HG03432 (cell line): Measurements from ENCODE around the gene RAPSN.
A peak's percentile ranks its signal among the peaks of the same experiment; 100 is the strongest.

Experiments
- ATAC-seq: cut with Tn5 transposase; IDR thresholded peaks from one replicate; pipeline ENCODE4 v1.9.1; 2021; ENCODE audit warnings: mild to moderate bottlenecking, moderate library complexity; ENCODE audit not compliant: unreplicated experiment

The RAPSN gene

GRCh38 chr11:47409440-47410369 is 39.2 kb downstream of the RAPSN start:
- ATAC-seq = no peak

DNA sequence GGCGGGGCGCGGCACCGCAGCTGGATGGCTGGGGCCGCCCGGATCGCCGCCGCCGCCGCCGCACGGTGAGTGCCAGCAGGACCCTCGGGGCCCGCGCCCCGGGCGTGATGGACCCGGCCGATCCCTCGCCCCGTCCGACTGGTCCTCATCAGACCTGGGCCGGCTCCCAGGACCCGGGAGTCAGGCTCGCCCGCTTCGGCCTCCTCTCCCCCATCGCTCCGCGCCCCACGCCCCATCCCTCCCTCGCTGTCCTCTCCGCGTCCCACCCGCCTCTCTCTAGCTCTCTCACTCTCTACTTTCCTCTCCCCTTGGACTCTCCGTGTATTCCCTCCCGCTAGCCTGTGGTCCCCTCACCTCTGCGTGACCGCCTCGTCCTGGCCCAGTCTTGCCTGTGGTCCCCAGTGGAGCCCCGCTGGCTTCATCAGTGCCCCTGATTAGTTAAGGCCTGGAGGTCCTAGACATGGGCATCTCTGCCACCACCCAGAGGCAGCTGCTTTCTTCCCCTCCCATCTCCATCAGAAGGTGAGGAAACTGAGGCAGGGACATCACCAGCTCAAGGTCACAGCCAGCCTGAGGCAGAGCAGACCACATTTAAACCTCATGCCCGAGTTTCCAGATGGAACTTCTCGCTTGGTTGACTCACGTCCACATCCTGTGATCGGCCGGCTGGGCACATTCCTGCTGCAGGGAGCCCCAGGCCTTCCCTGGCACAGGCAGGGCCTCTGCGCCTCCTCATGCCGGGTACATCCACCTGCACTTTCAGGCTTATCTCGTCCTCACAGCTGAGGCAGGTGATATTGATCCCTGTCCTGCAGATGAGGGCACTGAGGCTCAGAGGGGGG is 40.1 kb downstream of the RAPSN start:
- no peak for ATAC-seq

GRCh38 chr11:47407746-47408590 is 41.0 kb downstream of the RAPSN start, which contains the start of gene SLC39A13:
Gene SLC39A13 (plus strand): TSS chr11:47408590. CDS start chr11:47410095, 1,505 bp downstream.
- ATAC-seq = peak; percentile 88

GRCh38 chr11:47406896-47407745 is 41.8 kb downstream of the RAPSN start:
- no peak for ATAC-seq

- ATAC-seq = no peak
These were observed 45.4 kb downstream of the RAPSN start for GRCh38 chr11:47403571-47403970.

GRCh38 chr11:47403135-47403534 is 45.8 kb downstream of the RAPSN start:
- no peak for ATAC-seq

- ATAC-seq = peak; percentile 78
These were observed 48.1 kb downstream of the RAPSN start for GRCh38 chr11:47400768-47401279.

DNA sequence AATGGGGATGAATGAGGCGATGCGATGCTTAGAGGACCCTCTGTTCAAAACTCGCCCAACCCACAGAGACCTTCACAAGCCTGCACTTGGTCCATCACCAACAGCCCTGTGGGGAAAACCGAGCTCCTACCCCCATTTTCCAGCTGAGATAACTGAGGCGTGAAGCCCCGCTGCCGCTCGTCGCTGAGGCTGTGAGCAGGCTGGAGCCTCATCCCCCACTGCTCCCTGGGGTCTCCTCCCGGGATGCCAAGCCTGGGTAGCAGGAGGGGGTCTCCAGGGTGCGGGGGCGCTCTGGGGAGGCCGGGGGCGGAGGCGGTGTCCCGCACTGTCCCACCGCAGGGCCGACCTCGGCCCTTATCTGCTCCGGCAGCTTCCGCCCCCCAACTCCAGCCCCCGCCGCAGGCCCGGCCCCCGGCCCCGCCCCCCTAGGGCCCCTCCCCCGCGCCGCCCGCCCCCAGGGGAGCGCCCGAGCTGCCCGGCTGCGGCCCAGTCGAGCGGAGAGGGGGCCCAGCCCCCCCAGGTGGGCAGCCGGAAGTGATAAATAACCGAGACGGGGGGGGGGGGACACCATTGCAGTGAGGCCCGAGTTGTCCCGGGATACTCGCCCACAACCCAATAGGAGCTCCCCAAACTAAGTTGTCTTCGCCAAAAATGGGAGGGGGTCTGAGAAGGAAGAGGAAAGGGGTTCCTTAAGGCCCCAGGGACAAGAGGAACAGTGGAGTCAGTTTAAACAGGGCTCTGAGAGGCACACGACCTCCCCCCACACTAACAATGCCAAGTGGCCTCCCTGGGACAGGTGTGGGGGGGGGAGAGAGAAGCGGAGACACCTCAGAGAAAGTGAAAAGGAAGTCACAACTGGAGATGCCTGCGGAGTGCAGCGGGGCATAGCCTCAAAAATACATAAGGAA is 48.8 kb downstream of the RAPSN start:
- peak; percentile 60 for ATAC-seq

GRCh38 chr11:47398551-47398950 is 50.4 kb downstream of the RAPSN start:
- no peak for ATAC-seq

DNA sequence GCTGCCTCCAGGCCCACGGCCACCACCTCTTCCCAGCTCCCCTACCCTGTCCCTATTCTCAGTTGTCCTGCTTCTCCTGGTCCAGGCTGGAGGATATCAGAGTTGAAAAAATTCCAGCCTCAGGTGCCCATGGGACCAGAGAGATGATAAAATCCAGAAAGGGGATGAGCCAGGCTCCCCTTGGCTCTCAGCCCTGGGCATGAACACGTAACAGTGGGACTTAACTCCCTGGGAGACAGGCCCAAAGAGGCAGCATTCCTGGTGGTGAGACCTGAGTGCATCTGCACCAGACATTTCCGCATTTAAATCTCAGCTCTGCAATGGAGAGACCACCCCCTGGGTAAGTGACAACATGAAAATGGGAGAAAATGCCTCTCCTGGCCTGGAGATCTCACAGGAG is 50.9 kb downstream of the RAPSN start:
- ATAC-seq = no peak

- ATAC-seq = no peak
These were observed 53.0 kb downstream of the RAPSN start for GRCh38 chr11:47396049-47396320.

DNA sequence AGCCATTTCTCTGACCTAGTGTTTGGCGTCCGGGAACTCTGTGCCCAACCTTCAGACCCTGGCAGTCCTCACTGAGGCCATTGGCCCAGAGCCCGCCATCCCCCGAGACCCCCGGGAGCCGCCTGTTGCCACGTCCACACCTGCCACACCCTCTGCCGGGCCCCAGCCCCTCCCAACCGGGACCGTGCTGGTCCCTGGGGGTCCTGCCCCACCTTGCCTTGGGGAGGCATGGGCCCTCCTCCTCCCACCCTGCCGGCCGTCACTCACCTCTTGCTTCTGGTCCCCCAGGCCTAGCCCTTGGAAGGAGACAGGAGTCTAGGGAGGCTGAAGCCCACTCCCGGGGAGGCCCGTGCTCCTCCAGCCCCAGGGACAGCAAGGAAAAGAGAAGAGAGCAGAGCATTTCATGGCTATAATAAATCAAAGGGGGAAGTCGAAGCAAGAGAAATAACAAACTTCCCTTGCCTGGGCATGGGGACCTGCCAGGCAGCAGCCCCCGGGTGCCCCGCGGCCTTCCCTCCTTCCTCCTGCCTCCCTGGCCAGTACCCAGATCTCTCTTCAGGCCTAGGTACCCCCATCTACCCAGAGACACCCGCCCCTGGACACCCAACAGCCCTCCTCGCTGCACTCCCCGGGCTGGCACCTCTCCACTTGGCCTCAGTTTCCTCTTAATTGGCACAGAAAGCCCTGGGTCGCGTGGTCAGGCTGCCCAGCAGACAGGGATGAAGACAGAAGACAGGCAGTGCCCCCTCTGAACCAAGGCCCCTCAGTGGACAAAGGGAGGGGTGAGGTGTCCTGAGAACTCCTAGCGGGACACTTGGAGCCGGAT is 53.5 kb downstream of the RAPSN start:
- no peak for ATAC-seq

DNA sequence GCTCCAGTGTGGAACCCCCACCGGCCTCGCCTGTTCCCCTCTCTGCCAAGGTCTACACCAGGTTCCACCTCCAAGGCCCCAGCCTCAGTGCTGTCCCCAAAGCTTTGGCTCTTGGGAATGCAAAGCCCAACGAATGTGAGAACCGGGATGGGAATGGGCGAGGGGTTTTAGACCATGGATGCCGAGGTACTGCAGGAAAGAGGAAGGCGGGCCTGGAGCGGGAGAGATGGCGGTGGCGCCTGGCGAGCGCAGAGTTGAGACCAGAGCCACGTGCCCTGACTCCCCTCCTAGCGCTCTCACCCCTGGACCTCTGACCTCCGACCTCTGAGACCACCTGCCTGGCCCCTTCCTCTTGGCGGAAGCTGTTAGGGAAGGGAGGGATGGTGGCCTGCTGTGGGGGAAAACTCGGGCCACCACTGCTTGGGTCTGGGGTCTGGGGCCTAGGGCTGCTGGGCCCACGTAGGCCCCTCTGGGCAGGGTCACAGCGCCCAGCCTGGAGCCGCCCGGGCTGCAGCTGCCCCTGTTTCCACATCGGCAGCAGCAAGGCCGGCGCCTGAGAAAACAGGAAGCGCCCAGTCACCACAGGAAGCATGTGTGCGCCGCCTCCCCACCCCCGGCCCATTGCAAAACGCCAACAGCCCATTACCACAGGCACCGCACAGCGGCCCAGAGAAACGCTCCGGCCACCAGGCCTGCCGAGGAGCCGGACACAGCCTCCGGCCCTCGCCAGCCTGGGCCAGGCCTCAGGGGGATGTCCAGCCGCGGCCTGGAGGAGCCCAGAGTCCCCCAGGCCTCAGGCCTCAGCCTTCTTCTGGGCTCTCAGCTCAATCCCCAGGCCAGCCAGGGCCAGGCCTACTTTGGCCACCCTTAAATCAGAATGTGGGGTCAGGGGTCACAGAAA is 54.4 kb downstream of the RAPSN start:
- ATAC-seq = peak; percentile 75

GRCh38 chr11:47394050-47394321 is 55.0 kb downstream of the RAPSN start:
- ATAC-seq = no peak

GRCh38 chr11:47393163-47394049 is 55.5 kb downstream of the RAPSN start:
- no peak for ATAC-seq

DNA sequence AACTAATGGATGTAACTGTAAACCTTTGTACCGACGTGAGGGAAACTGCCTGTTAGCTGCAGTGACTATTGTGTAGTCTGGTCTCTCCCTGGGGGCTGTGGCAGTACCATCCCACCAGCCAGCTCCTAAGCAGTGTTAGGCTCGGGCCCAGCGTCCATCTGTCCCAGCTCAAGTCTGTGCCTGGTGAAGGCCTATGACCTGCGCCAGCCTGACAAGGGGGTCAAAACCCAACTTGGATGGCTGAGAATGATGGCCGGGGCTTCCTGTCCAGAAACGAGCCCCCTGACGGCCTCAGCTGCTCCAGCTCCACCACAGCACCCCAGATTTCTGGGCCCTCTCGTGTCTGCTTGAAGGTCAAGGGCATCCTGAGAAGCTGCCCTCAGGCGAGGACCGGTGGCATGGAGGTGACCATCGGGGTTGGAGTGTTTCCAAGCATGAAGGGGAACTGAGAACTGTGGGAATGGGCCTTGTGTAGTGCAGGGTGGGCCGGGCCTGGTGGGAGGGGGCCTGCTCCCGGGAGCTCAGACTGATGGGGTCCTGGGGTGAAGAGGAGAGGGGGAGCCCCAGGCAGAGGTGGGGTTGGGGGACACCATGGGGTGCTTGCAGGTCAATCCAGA is 56.3 kb downstream of the RAPSN start:
- ATAC-seq = no peak
